Uterus (tissue), 4 donors: ENCODE data around the gene CCDC60. TPM values are rescaled to one million over a fixed set of nuclear protein-coding genes. Genes with fewer than 3 reads are reported as not detected.

ENCODE experiments used
- DNase-seq, 2 donors: peaks; one replicate each; pipeline ENCODE4 v3.0.0-alpha.2; 2019 to 2020
- H3K27ac ChIP-seq, 2 donors: fragments of 200-600 bp; sonication (generic); 1 replicate in 1 of 2; 2 replicates in 1 of 2; pipeline ENCODE4 v1.5.1; 2016 to 2018
- H3K27me3 ChIP-seq, 2 donors: fragments of 200-600 bp; sonication (generic); one replicate each; pipeline ENCODE4 v1.5.1; 2018 to 2019; ENCODE audit warnings: control low read depth in 1 of 2
- H3K36me3 ChIP-seq, 2 donors: fragments of 200-600 bp; sonication (generic); one replicate each; pipeline ENCODE4 v1.5.1; 2019; ENCODE audit warnings: control low read depth in 1 of 2
- H3K4me1 ChIP-seq, 2 donors: fragments of 200-600 bp; sonication (generic); one replicate each; pipeline ENCODE4 v1.5.1; 2018 to 2019; ENCODE audit warnings: control low read depth in 1 of 2
- H3K4me3 ChIP-seq, 2 donors: fragments of 200-600 bp; sonication (generic); 1 replicate in 1 of 2; 2 replicates in 1 of 2; pipeline ENCODE4 v1.5.1; 2018 to 2019; ENCODE audit warnings: mild to moderate bottlenecking in 1 of 2
- H3K9me3 ChIP-seq, 2 donors: fragments of 200-600 bp; sonication (generic); one replicate each; pipeline ENCODE4 v1.5.1; 2019; ENCODE audit warnings: control low read depth in 1 of 2
- CTCF ChIP-seq, 4 experiments: fragments of 200-600 bp in 2 of 4; fragments of 450-650 bp in 2 of 4; sonication (generic) in 2 of 4; IDR thresholded peaks; one replicate each; pipeline ENCODE4 v1.5.1; 2016 to 2019; ENCODE audit warnings: antibody characterized with exemption in 4 of 4, mild to moderate bottlenecking in 2 of 4, moderate library complexity in 1 of 4
- POLR2A ChIP-seq, 2 donors: fragments of 450-650 bp; IDR thresholded peaks; one replicate each; pipeline ENCODE4 v1.6.1; 2016; ENCODE audit warnings: antibody characterized with exemption in 2 of 2, mild to moderate bottlenecking in 1 of 2, moderate library complexity in 1 of 2
- intact Hi-C: fragments of 100-400 bp; cut with DNase I; formaldehyde crosslinking; loops from one replicate; pipeline ENCODE4 v1.15.1; 2023; ENCODE audit warnings: low total_unique reads
- total RNA-seq, 4 donors: library from RNA; depleted of rRNA in 3 of 4; stranded (reverse); fragments of >200 nt in 3 of 4; gene quantifications; one replicate each; pipeline versions ENCODE4 v1.1.0 to v1.2.4, GENCODE V29; 2014 to 2023
- donor health status: DM: yes; HTN: yes; CAD: no.

The CCDC60 gene
- total RNA-seq, 4 donors from 2014 or later = 2.4 TPM; not detected in 3

DNA sequence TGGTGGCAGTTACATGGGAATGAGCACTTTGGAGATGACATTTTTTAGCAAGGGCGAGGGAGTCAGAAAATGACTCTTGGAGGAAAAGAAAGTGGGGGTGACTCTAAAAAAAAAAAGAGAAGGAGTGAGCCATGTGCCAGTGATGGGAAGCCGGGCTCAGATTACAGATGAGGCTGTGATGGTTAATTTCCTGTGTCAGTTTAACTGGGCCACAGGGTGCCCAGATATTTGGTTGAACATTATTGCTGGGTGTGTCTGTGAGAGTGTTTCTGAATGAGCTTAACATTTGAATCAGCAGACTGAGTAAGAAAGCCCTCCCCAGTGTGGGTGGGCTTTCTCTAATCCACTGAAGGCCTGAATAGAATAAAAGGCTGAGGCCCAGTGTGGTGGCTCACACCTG, 26.8 kb upstream of the CCDC60 start:
- Histone ChIP-seq H3K4me3 (no peak overlapping the region), H3K9me3 (no peaks in the 10 kb centered on the region), H3K27ac (no peak overlapping the region), H3K4me1 (no peaks in the 10 kb centered on the region), H3K36me3 (no peaks in the 10 kb centered on the region), H3K27me3 (no peaks in the 10 kb centered on the region)
- no peak for DNase-seq
- TF ChIP-seq POLR2A (IDR thresholded peaks at IDR 0.05) (no peak), CTCF (IDR thresholded peaks at IDR 0.05) (no peak)
- intact Hi-C loops = no loop called here

- intact Hi-C loops = no loop called here
- no peak for TF ChIP-seq POLR2A (IDR thresholded peaks at IDR 0.05)
- DNase-seq = no peak
- Histone ChIP-seq H3K4me1 (no peaks in the 10 kb centered on the region), H3K27me3 (no peaks in the 10 kb centered on the region), H3K9me3 (no peaks in the 10 kb centered on the region), H3K4me3 (no peak overlapping the region), H3K27ac (no peak overlapping the region), H3K36me3 (no peaks in the 10 kb centered on the region)
These were observed 25.6 kb upstream of the CCDC60 start for GRCh38 chr12:119308708-119309456.

GRCh38 chr12:119311878-119312277, 22.7 kb upstream of the CCDC60 start:
- no peaks in the 10 kb centered on the region for H3K9me3 ChIP-seq
- intact Hi-C loops = no loop called here
- no peak for DNase-seq
- no peak overlapping the region for H3K4me3 ChIP-seq
- H3K27ac ChIP-seq = no peak overlapping the region
- no peaks in the 10 kb centered on the region for H3K4me1 ChIP-seq
- no peaks in the 10 kb centered on the region for H3K27me3 ChIP-seq
- TF ChIP-seq CTCF (IDR thresholded peaks at IDR 0.05) (no peak), POLR2A (IDR thresholded peaks at IDR 0.05) (no peak)
- H3K36me3 ChIP-seq = no peaks in the 10 kb centered on the region

DNA sequence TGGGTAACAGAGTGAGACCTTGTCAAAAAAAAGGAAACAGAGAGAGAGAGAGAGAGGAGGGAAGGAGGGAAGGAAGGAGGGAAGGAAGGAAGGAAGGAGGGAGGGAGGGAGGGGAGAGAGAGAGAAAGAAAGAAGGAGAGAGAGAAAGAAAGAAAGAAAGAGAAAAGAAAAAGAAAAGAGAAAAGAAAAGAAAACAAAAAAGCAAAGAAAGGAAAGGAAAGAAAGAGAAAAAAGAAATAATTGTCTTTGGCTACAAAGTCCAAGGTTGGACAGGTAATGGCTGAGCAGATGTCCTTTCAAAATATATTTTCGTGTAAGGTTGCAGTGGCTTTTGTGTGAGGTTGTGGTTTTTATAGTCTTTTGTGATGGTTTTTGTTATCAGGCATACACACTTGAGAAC, 21.6 kb upstream of the CCDC60 start:
- no peaks in the 10 kb centered on the region for H3K36me3 ChIP-seq
- no peaks in the 10 kb centered on the region for H3K9me3 ChIP-seq
- H3K4me1 ChIP-seq = no peaks in the 10 kb centered on the region
- H3K27ac ChIP-seq = no peak overlapping the region
- no peak overlapping the region for H3K4me3 ChIP-seq
- intact Hi-C loops = no loop called here
- no peaks in the 10 kb centered on the region for H3K27me3 ChIP-seq
- TF ChIP-seq POLR2A (IDR thresholded peaks at IDR 0.05) = no peak
- TF ChIP-seq CTCF (IDR thresholded peaks at IDR 0.05) = no peak
- no peak for DNase-seq

- TF ChIP-seq CTCF (IDR thresholded peaks at IDR 0.05) (no peak), POLR2A (IDR thresholded peaks at IDR 0.05) (no peak)
- H3K4me1 ChIP-seq = no peaks in the 10 kb centered on the region
- H3K36me3 ChIP-seq = no peaks in the 10 kb centered on the region
- no peaks in the 10 kb centered on the region for H3K9me3 ChIP-seq
- H3K4me3 ChIP-seq = no peak overlapping the region
- no peaks in the 10 kb centered on the region for H3K27me3 ChIP-seq
- no peak overlapping the region for H3K27ac ChIP-seq
- DNase-seq = no peak
- intact Hi-C loops = no loop called here
These were observed 20.2 kb upstream of the CCDC60 start for GRCh38 chr12:119314290-119314689.
